GM12874 (cell line): ENCODE results near the gene SLC36A3.

Experiments
- TF ChIP-seq, protein P1 (sequence below): IDR thresholded peaks from 2 replicates; pipeline ENCODE4 v1.5.1; 2011; ENCODE audit warnings: low read depth, mild to moderate bottlenecking, control low read depth, low read length, moderate library complexity; ENCODE audit not compliant: insufficient read depth

SLC36A3 gene

DNA sequence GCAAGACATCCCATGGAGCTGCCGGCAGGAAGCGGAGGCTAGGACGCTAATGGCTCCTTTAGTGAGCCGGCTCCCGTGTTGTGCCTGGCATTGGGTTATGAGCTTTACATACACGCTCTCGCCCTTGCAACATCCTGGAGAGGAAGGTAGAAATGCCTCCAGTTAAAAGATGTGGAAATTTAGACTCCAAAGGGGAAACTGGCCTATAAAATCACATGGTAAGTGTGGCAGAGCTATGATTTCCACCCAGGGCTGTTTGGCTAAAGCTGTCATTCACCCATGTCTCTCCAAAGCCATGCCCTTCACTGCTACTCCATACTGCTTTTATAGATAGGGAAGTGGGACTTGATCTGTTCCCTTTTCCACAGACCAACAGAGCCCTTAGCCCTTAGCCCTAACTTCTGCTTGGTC is 45.4 kb downstream of the SLC36A3 start:
- TF ChIP-seq, protein P1, sequence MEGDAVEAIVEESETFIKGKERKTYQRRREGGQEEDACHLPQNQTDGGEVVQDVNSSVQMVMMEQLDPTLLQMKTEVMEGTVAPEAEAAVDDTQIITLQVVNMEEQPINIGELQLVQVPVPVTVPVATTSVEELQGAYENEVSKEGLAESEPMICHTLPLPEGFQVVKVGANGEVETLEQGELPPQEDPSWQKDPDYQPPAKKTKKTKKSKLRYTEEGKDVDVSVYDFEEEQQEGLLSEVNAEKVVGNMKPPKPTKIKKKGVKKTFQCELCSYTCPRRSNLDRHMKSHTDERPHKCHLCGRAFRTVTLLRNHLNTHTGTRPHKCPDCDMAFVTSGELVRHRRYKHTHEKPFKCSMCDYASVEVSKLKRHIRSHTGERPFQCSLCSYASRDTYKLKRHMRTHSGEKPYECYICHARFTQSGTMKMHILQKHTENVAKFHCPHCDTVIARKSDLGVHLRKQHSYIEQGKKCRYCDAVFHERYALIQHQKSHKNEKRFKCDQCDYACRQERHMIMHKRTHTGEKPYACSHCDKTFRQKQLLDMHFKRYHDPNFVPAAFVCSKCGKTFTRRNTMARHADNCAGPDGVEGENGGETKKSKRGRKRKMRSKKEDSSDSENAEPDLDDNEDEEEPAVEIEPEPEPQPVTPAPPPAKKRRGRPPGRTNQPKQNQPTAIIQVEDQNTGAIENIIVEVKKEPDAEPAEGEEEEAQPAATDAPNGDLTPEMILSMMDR, result no peak

DNA sequence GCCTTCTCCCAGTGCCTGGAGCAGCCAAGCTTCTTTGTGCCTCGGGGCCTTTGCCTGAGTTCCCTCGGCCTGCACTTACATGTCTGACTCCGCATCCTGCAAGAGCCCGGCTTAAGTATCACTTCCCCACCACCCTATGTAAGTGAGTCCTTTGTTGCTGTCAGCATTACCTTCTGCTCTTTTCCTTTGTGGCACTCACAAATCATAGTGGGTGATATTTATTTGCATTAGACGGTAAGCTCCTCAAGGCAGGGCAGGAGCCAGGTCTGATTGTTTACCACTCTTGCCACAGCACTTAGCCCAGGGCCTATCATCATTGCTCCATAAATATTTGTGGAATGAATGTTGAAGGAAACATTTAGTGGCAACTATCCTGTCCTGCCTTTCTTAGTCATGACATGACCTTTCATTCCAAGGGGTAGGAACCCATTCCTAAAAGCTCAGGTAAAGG is 45.8 kb downstream of the SLC36A3 start:
- TF ChIP-seq, protein P1, result no peak

DNA sequence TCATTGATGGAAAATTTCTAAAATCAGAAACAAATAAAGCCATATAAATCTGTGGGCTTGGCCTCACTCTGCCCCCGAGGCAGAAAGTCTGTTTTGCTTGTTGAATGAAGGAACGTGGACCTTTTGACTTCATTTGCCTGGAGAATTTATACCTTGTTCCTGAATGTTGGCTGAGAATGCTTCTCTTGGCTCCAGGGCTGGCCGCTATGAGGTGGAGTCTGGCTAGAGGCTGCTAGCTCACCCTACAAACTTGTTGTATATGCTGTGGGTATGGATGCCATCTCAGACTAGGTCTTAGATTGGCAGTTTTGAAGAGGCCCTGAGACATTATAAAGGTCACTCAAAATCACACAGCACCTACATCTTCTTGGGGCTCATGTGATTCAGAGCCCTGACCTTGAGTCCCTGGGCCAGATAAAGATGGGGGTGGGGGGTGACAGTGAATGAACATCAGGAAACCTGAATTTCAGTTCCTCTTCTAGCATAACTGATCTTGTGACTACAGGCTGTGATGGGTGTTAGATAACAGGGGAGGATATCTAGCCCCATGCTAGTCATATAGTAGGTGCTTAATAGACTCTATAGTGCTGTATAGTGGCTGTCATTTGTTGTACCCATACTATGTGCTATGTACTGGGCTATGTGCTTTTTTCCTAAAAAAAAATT is 47.8 kb downstream of the SLC36A3 start:
- TF ChIP-seq, protein P1, result no peak

DNA sequence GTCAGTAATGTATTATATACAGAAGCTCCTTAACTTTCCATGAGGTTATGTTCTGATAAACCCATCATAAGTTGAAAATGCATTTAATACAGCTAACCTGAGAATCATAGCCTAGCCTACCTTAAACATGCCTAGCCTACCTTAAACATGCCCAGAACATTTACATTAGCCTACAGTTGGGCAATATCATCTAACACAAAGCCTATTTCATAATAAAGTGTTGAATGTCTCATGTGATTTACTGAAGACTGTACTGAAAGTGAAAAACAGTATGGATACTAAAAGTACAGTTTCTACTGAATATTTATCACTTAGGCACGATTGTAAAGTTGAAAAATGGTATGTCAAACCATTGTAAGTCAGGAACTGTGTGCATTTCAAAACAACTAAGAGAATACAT is 49.0 kb downstream of the SLC36A3 start:
- TF ChIP-seq, protein P1, result no peak

DNA sequence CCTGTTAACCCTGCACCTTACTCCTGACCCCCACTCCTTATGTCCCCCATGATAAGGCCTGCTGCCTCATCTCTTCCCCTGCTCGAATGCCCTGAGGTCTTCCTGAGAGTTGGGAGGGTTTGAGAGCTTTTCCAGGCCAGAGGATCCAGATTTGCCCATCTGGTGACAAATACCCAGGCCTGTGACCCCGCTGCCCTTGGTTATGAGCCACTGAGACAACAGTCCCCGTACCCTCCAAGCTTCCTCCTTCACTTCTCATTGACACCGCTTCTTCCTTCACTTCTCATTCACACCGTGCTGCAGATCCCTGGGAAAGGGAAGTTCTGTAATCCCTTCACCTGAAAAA is 50.0 kb downstream of the SLC36A3 start:
- TF ChIP-seq, protein P1, result no peak

DNA sequence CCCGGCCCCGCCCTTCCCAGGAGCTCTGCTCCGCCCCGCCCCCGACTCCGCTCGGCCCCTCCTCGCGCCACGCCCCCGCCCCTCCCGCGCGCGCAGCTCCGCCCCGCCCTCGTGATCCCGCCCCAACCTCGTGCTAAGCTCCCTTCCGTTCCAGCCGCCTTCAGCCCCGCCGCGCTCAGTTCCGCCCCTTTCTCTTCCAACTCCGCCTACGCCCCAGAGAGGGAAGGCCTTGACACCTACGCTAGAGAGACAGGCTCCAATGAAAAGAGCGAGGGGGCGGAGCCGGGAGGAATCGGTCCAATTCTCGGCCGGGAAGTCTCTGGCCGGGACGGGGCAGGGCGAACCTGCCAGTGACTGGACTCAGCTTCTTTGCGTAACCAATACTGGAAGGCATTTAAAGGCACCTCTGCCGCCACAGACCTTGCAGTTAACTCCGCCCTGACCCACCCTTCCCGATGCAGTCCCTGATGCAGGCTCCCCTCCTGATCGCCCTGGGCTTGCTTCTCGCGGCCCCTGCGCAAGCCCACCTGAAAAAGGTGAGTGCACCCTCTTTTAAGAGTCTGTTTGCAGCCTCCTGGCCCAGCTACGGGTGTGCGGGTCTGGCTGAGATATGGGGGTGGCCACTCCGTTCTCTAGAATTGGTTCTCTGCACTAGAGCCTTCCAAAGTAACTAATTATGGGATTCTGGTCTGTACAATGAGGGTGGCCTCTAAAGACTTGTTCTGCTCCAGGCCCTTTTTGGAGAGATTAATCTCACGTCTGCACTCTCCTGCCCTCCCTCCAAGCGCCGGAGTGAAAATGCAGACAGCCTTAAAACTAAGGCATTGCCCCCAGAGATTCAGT is 50.6 kb downstream of the SLC36A3 start, which contains the start of gene GM2A:
TSS of gene GM2A (plus strand) at position 424 of the 843 bp plus-strand sequence. CDS start at position 456, 32 bp downstream.
- TF ChIP-seq, protein P1, result no peak

DNA sequence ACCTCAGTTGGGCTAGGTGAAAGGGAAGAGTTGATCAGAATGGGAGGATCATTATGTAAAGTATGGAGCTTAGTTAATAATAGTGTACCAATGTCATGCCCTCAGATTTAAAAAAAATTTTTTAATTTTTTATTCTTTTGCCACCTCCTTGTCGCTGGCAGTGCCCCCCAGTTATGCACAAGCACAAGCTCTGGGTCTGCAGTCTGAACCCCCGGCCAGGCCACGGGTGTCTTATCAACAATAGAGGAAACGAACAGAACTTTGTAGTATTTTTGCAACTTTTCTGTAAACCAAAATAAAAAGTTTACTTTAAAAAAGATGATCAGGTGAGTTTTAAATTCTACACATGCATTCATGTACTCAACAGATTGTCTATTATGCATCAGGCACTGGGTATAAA is 51.9 kb downstream of the SLC36A3 start:
- TF ChIP-seq, protein P1, result no peak
